Endothelial cell (in vitro differentiated cells): ENCODE data around the gene FOXC2. TPM values are rescaled to one million over a fixed set of nuclear protein-coding genes. Genes with fewer than 3 reads are reported as not detected.

Experiments
- DNase-seq: peaks from one replicate; pipeline ENCODE4 v3.0.0; 2021; ENCODE audit warnings: low spot score
- H3K27ac Mint-ChIP-seq: one replicate; pipeline ENCODE4 v1.8.0; 2021; ENCODE audit warnings: mixed read lengths, inconsistent platforms; ENCODE audit not compliant: unreplicated experiment
- H3K27me3 Mint-ChIP-seq: one replicate; pipeline ENCODE4 v1.8.0; 2021; ENCODE audit warnings: mild to moderate bottlenecking, moderate library complexity, mixed read lengths, inconsistent platforms; ENCODE audit not compliant: unreplicated experiment
- H3K36me3 Mint-ChIP-seq: one replicate; pipeline ENCODE4 v1.8.0; 2021; ENCODE audit warnings: mild to moderate bottlenecking, low read depth, mixed read lengths, inconsistent platforms; ENCODE audit not compliant: unreplicated experiment
- H3K4me1 Mint-ChIP-seq: one replicate; pipeline ENCODE4 v1.8.0; 2021; ENCODE audit warnings: mild to moderate bottlenecking, mixed read lengths, inconsistent platforms; ENCODE audit not compliant: unreplicated experiment
- H3K4me3 Mint-ChIP-seq: one replicate; pipeline ENCODE4 v1.8.0; 2021; ENCODE audit warnings: mild to moderate bottlenecking, mixed read lengths, inconsistent platforms; ENCODE audit not compliant: unreplicated experiment
- H3K9me3 Mint-ChIP-seq: one replicate; pipeline ENCODE4 v1.8.0; 2021; ENCODE audit warnings: mixed read lengths, inconsistent platforms; ENCODE audit not compliant: unreplicated experiment
- total RNA-seq: library from RNA; stranded (reverse); fragmentation: NEBNext Ultra II Directional; extraction: Animal tissue kit (Norgen Biotek cat#: 25700); gene quantifications from one replicate; pipeline ENCODE4 v1.2.1, GENCODE V29; 2021; ENCODE audit not compliant: unreplicated experiment
- TF ChIP-seq, protein P1 (sequence below): fragments of 200-600 bp; sonication (generic); IDR thresholded peaks from one replicate; pipeline ENCODE4 v1.5.0; 2021; ENCODE audit warnings: antibody characterized with exemption; ENCODE audit not compliant: unreplicated experiment

Gene FOXC2
- total RNA-seq, 1 donor from 2014 or later = 16.3 TPM

DNA sequence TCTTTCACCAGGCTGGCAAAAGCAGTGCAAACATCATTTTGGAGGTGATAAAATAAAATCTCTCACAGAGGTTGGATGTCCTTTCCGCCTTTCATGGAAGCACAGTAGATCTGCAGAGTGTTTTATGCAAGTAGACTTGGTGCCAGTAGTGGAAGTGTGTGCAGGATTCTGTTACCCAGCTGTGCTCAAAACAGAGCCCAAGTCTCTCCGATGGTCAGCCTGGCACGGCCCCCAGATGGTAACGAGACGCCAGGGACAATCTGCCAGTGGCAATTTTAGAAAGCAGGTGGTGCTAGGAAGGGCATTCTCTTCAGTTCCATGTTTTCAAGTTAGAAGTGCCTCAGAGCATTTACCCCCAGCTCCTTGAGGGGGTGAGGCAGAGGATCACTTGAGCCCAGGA, 10.1 kb upstream of the FOXC2 start:
- no peak for DNase-seq
- H3K4me1 Mint-ChIP-seq = peaks cover 12% of the 10 kb centered on the region
- H3K9me3 Mint-ChIP-seq = no peaks in the 10 kb centered on the region
- TF ChIP-seq, protein P1, sequence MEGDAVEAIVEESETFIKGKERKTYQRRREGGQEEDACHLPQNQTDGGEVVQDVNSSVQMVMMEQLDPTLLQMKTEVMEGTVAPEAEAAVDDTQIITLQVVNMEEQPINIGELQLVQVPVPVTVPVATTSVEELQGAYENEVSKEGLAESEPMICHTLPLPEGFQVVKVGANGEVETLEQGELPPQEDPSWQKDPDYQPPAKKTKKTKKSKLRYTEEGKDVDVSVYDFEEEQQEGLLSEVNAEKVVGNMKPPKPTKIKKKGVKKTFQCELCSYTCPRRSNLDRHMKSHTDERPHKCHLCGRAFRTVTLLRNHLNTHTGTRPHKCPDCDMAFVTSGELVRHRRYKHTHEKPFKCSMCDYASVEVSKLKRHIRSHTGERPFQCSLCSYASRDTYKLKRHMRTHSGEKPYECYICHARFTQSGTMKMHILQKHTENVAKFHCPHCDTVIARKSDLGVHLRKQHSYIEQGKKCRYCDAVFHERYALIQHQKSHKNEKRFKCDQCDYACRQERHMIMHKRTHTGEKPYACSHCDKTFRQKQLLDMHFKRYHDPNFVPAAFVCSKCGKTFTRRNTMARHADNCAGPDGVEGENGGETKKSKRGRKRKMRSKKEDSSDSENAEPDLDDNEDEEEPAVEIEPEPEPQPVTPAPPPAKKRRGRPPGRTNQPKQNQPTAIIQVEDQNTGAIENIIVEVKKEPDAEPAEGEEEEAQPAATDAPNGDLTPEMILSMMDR = no peak
- peaks cover 4% of the 10 kb centered on the region for H3K27me3 Mint-ChIP-seq
- no peak overlapping the region for H3K4me3 Mint-ChIP-seq
- H3K36me3 Mint-ChIP-seq = peaks cover 14% of the 10 kb centered on the region
- no peak overlapping the region for H3K27ac Mint-ChIP-seq

DNA sequence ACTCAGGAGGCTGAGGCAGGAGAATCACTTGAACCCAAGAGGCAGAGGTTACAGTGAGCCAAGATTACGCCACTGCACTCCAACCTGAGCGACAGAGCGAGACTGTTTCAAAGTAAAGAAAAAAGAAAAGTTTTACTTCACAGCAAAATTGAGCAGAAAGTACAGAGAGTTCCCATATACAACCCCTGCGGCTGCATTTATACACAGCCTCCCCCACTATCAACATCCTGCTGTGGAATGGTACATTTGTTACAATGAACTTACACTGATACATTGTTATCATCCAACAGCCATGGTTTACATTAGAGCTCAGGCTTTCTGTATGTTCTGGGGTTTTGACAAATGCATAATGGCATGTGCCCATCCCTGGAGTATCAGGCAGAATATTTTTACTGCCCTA, 9.0 kb upstream of the FOXC2 start:
- Mint-ChIP-seq H3K9me3 (no peaks in the 10 kb centered on the region), H3K27me3 (peaks cover 4% of the 10 kb centered on the region), H3K36me3 (peaks cover 9% of the 10 kb centered on the region), H3K4me3 (no peak overlapping the region), H3K27ac (no peak overlapping the region), H3K4me1 (peaks cover 12% of the 10 kb centered on the region)
- TF ChIP-seq, protein P1 = no peak
- no peak for DNase-seq

DNA sequence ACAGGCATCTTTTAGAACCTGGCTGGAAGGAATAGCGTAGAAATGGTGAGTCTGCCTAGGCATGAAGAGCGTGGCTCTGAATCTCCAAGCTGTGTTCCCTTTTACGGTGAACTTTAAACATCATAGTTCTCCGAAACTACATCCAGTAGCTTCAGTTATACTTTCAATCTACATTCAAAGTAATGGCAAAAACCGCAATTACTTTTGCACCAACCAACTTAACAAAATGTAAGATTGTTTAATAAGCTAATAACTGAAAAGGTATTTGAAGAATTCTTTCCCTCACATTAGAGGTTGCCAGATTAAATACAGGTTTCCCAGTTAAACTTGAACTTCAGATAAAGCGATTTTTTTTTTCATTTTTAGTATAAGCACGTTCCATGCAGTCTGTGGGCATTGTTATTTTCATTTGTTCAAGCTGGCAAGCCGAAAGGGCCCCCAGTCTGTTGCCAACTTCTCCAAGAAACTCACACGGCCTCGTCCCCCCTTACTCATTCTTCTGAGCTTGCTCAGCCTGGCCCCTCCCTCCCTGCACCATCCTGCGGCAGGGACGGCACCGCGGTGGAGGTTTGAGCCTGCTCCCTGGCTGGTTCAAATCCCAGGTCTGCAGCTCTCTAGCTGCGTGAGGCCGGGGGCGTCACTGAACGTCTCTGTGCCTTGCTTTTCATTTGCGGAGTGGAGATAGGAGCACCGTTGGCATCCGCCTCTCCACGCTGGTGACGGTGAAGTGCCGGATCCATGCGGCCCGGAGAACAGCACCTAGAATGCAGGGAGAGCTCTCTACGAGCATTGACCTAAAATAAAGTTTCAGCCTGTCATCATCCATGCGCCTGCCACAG, 8.1 kb upstream of the FOXC2 start:
- Mint-ChIP-seq H3K4me1 (peaks cover 16% of the 10 kb centered on the region), H3K9me3 (no peaks in the 10 kb centered on the region), H3K27ac (no peak overlapping the region), H3K36me3 (peaks cover 8% of the 10 kb centered on the region), H3K4me3 (no peak overlapping the region), H3K27me3 (peaks cover 1% of the 10 kb centered on the region)
- TF ChIP-seq, protein P1 = no peak
- no peak for DNase-seq

DNA sequence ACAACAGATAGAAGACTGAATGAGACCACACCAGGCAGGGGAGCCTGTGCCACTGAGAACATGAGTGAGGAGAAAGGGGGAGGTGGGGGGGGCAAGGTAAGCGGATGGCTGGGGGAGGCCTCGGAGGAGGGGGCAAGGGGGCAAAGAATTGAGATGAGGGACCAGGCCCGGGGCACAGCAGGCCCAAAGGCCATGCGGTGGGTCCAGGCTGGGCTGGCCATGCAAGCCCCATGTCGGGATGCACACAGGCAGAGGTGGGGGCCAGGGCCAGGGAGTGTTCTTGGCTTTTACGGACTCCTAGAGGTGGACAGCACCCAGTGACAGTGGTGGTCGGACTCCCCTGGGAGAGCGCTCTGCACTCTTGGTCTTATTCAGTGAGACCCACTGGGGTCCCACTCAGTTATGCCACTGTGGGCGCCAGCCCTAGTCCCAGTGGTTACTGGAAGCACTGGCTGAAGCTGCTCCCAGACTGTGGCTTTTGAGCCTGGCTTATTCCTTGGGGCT, 6.8 kb upstream of the FOXC2 start:
- Mint-ChIP-seq H3K36me3 (no peaks in the 10 kb centered on the region), H3K27me3 (no peaks in the 10 kb centered on the region), H3K4me1 (peaks cover 15% of the 10 kb centered on the region), H3K27ac (no peak overlapping the region), H3K9me3 (no peaks in the 10 kb centered on the region), H3K4me3 (no peak overlapping the region)
- TF ChIP-seq, protein P1 = no peak
- DNase-seq = no peak

DNA sequence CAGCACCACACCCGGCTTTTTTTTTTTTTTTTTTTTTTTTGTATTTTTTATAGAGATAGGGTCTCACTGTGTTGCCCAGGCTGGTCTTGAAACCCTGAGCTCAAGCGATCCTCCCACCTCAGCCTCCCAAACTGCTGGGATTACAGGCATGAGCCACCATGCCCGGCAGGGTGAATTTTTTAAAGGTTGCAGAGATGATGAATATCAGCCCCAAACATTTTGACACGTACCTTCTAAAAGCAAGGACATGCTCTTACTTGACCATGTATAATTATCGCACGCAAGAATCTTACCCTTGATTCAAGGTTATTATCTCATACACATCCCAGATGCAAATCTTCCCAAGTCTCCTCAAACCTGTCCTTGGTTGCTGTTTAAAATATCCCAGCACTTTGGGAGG, 4.3 kb upstream of the FOXC2 start:
- TF ChIP-seq, protein P1 = no peak
- Mint-ChIP-seq H3K4me1 (peaks cover 15% of the 10 kb centered on the region), H3K36me3 (no peaks in the 10 kb centered on the region)

More for the DNA sequence above, 4.3 kb upstream of the FOXC2 start:
- H3K27me3 Mint-ChIP-seq = peaks cover 5% of the 10 kb centered on the region
- no peak for DNase-seq
- no peaks in the 10 kb centered on the region for H3K9me3 Mint-ChIP-seq
- H3K27ac Mint-ChIP-seq = no peak overlapping the region
- no peak overlapping the region for H3K4me3 Mint-ChIP-seq
